NCI-H2227 (cell line): Measurements from ENCODE around the gene EXOSC9.

ENCODE experiments used
- DNase-seq: peaks from one replicate; lab custom pipeline; 2025; ENCODE audit not compliant: unreplicated experiment; lab: John Stamatoyannopoulos, UW

The EXOSC9 gene

DNA sequence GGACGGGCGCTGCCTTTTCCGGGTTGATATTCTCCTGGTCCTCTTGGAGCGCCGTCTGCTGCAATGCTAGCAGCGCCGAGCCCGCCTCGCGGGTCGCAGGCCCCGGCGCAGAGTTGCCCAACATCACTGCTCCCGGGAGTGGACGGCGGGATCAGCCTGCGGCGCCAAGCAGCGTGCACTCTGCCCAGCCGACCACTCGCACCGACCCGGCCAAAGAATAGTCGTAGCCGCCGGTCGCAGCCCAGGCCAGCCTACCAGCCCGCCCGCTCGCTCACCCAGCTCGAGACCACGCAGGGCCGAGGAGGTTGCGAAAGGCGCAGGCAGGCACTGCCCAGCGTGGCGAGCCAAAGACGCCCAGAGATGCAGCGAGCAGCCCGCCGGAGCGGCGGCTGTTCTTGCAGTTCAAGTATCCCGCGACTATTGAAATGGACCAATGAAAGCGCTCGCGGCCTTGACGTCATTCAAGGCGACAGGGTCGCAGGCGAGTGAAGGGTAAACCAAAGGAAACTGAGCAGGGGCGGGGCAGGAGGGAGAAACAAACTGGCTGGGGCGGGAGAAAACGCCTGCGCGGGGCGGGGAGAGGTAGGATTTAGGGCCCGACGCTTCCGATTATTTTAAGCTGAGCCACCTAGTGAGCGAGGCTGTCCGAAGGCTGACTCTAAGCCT is 22.5 kb downstream of the EXOSC9 start, which contains the start of gene CCNA2:
Gene CCNA2 (minus strand): TSS at position 379 of the 666 bp plus-strand sequence. CDS start 255 bp downstream, at position 124.
- peak; percentile 94 for DNase-seq

DNA sequence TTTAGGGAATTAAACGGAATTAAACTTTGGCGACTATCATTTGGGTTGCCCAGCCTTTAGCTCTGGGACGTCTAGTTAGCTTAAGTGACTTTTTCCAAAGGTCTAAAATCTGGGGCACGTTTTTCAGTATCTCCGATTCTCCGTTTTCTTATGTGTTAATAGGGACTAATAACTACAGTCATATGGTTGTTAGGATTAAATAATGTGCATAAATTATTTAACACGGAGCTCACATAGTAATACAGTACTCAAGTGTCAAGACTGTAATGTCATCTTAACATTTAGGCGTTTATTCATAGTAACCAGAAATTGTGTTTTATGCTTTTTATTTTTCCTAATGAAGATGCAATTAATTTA is 23.0 kb downstream of the EXOSC9 start:
- no peak for DNase-seq

DNA sequence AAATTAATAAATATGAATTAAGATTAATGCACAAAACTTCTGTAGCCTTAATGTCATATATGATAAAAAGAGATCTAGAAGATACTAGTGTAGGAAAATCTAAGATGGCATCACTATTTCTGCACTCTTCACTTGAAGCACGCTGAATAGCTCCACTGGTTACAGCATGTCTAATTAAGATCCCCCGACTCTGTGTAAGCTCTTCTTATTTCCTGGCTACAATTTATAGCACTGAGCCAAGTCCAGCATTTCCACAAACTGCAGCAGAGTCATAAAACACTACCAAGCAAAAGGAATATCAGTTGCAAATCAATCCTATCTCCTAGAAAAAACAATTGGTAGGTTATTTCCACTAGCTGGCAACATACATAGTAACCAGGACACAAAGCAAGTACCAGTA is 23.8 kb downstream of the EXOSC9 start:
- DNase-seq = no peak

DNA sequence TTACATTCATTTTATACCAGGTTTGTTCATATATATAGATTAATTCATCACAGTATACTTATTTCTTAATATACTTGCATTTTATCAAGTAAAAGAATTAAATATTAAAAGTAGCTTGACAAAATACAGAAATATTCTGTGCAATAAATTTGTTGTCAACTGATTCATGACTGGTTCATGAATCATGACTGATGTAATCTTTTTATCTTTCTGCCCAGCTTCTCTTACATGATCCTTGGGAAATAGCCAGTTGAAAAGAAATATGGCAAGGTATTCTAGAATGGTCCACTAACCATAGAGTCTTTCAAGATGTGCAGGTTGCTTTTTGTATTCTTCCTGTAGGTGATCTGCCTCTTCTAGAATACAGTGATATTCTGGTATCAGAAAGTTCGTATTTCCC is 26.7 kb downstream of the EXOSC9 start:
- DNase-seq = no peak

DNA sequence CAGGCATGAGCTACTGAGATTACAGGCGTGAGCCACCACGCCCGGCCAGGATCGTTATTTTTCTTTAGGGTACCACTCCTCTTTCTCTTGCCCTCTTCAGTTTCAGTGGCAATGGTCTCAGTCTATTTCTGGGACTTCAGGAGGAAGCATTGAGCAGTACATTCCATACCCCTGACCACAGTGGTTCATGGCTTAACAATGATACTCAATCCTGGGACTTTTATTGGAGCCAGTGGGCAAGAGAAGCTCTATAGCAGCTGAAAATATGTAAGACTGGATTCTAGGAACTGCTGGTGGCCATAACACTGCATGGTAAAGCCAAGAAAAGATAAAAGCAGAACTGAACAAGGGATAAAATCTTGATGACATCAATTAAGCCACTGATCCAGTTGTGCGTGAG is 28.4 kb downstream of the EXOSC9 start:
- DNase-seq = no peak

DNA sequence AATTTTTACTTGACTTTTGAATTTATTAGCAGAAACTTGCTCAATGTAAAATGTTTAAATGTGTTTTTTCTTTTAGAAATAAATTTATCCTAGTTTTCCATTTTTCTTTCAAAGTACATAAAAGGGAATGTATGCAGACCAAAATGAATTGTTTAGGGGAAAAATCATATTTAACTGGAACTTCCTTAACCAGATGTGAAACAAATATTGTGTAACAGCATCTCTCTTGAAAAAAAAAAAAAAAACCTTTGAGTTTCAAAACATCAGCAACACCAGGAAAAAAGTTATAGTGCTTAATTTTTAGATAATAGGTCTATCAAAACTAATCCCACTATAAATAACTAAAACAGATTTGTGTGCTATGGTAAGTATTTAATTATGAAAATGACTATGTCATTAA is 37.0 kb downstream of the EXOSC9 start:
- no peak for DNase-seq

DNA sequence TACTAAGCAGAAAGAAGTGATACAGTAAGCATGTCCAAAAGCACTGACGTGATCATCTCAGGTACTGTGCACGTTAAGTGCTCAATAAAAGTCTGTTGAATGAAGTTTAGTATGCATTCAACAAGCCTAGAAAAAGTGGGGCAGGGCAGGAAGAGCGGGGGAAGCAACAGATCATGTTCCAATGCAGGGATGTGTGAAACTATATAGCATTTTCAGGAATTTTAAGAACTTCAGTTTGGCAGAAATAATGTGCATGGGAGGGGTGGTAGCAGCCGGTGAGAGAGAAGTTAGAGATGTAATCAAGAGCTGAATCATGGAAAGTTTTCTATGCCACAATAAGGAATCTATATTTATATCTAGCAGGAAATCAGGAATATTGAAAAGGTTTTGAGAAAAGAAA is 41.7 kb downstream of the EXOSC9 start:
- DNase-seq = no peak

DNA sequence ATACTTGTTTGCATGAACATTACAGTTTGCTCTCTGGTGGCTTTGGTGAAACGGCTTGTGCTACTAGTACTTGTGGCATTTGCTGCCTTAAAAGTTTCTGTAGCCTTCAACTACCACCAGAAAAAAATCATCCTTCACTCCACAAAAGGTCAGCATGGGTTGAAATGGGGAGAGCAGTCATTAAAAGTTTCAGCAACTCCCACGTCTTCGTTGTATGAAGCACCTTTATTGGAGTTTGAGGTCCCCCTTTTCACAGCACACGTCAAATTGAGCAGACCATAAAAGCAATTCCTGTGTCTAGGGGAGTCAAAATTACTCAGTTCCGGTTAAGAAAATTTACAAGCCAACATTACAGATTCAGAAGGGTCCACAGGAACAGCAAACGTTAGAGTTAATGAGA is 45.5 kb downstream of the EXOSC9 start:
- DNase-seq = no peak

DNA sequence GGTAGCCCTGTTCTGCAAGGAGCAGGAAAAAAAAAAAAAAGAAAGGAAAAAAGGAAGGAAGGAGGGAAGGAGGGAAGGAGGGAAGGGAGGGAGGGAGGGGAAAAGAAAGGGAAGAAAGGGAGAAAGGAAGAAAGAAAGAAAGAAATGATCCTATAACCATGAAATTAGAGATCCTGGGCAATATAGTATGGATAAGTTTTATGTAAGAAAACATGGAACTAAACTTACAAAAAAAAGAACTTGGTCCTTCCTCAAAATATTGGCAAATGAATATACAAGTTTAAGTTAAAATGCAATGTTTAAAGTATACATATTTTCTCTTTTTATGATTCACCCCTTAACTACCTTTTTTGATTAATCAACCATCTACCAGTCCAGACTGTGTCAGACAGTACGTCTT is 50.2 kb downstream of the EXOSC9 start:
- no peak for DNase-seq

DNA sequence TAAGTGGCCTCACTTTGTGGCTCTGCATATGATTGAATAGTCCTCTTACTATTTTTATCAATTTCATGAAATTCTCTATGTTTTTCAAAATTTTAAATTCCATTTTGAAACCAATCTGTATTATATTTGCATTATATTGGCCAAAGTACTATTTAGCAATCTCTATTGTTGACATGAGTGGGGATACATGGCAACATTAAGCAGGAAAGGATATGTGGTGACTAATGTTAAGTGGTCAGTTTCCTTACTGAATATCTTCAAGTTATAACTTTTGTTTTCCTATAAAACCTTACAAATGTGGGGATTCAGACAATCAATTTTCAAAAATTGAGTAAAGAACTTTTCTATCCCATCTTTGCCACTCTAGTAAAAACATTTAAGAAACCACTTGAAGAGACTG is 59.0 kb downstream of the EXOSC9 start:
- DNase-seq = no peak

DNA sequence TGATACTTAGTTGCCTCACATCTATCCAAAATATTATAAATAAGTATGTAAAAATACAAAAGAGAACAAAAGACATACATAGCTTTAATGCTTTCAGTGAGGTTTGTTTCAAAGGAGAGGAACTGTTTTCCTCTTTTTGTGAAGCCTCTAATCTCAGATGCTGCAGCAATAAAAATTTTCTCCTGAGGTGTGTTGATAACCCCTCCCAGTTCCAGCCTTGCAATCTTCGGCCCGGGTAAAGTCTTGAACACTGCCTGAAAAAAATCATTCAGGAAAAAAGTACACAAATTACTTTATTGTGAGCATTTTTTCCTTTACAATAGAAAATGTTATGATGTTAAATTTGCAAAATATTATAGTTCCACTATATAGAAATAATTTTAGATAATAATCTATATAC is 60.3 kb downstream of the EXOSC9 start:
- DNase-seq = no peak

DNA sequence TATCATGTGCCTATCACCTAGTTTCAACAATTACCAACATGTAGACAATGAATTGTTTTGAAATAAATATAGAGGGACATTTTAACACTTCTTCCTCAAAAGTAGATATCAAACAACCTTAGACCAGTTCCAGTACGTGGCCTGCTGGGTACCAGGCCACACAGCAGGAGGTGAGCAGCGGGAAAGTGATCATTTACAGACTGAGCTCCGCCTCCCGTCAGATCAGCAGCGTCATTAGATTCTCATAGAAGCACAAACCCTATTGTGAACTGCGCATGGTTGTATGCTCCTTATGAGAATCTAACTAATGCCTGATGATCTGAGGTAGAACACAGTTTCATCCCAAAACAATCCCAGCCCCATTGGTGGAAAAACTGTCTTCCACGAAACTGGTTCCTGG is 62.7 kb downstream of the EXOSC9 start:
- peak; percentile 55 for DNase-seq
